Effector memory CD8-positive, alpha-beta T cell (primary cell): ENCODE data around the gene PRKN.

Experiments used
- ATAC-seq: fragments of 150-1000 bp; cut with Tn5 transposase; replicated peaks from 2 replicates; pipeline ENCODE4 v1.10.0; 2021; ENCODE audit warnings: mild to moderate bottlenecking, moderate library complexity
- DNase-seq, 3 experiments: peaks; one replicate each; pipeline ENCODE4 v3.0.0; 2021
- H3K27ac Mint-ChIP-seq, 2 donors: one replicate each; pipeline ENCODE4 v1.8.0; 2022; ENCODE audit warnings: mild to moderate bottlenecking in 2 of 2, mixed read lengths in 2 of 2, moderate library complexity in 2 of 2
- H3K27me3 Mint-ChIP-seq, 2 donors: one replicate each; pipeline ENCODE4 v1.8.0; 2022; ENCODE audit warnings: mixed read lengths in 2 of 2
- H3K36me3 Mint-ChIP-seq: one replicate; pipeline ENCODE4 v1.8.0; 2022; ENCODE audit warnings: mild to moderate bottlenecking, moderate library complexity, mixed read lengths; ENCODE audit not compliant: insufficient read depth
- H3K4me1 Mint-ChIP-seq, 2 donors: one replicate each; pipeline ENCODE4 v1.8.0; 2022; ENCODE audit warnings: low read depth in 2 of 2, mixed read lengths in 2 of 2
- H3K4me3 Mint-ChIP-seq, 2 donors: one replicate each; pipeline ENCODE4 v1.8.0; 2022; ENCODE audit warnings: mild to moderate bottlenecking in 2 of 2, mixed read lengths in 2 of 2, moderate library complexity in 2 of 2
- H3K9me3 Mint-ChIP-seq, 2 donors: one replicate each; pipeline ENCODE4 v1.8.0; 2022; ENCODE audit warnings: mixed read lengths in 2 of 2

The PRKN gene

DNA sequence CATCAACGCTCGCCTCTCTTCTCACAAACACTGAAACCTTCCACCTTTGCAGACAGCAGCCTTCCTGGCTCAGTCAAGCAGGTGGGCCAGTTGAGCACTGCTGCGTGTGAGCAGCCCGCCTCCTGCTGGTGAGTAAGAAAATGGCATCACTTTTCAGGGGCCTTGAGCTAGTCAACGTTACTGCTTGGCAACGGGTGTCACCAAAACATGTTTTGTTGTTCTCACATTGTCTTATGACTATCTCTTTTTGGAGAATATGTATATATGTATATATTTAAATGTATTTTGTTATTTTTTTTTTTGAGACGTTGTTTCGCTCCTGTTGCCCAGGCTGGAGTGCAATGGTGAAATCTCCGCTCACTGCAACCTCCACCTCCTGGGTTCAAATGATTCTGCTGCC, 1356.7 kb downstream of the PRKN start:
- Mint-ChIP-seq H3K27me3 (no peaks in the 10 kb centered on the region), H3K4me1 (no peaks in the 10 kb centered on the region), H3K27ac (no peak overlapping the region), H3K9me3 (no peaks in the 10 kb centered on the region), H3K4me3 (no peak overlapping the region), H3K36me3 (no peaks in the 10 kb centered on the region)
- ATAC-seq (peak; percentile 94), DNase-seq (peak; percentile 66 to 67 (median 67))

DNA sequence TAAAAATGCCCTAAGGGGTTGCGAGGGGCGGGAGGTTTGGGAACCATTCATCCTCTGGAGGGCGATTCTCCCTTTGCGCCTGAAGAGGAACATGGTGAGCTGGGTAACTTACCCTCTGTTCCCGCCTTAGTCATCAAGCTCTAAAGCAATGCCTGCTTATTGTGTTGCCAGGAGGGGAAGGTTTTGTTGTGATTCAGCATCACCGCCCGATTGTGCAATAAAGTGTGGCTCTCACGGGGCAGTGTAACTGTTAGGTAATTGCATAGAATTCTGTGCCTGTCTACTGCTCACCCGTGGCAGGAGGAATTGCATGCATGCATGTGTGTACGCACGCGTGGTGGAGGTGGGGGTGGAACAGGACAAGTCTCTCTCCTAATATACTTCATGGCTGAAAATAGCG, 1358.2 kb downstream of the PRKN start:
- no peak overlapping the region for H3K4me3 Mint-ChIP-seq
- ATAC-seq = no peak
- DNase-seq = no peak
- no peaks in the 10 kb centered on the region for H3K36me3 Mint-ChIP-seq
- H3K4me1 Mint-ChIP-seq = no peaks in the 10 kb centered on the region
- H3K27ac Mint-ChIP-seq = no peak overlapping the region
- H3K27me3 Mint-ChIP-seq = no peaks in the 10 kb centered on the region
- no peaks in the 10 kb centered on the region for H3K9me3 Mint-ChIP-seq

DNA sequence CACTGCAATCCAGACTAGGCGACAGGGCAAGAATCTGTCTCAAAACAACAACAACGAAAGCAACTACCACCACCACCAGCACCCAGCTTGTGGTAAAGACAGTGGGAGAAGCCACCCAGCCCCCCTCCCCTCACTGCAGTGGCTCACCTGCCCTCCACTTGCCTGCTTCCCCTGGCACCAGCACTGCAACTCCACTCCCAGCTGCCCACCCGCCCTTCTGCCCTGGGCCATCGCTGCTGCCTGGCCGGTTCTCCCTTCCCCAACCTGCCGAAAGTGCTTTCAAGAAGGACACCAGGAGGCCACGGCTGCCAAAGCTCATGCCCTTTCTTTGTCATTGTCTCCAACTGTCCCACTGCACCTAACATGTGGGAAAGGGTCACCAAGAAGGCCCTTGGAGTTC, 1359.1 kb downstream of the PRKN start:
- Mint-ChIP-seq H3K27ac (peak overlapping the region in 1 of 2 donors; percentile 74), H3K4me3 (no peak overlapping the region), H3K36me3 (no peaks in the 10 kb centered on the region), H3K27me3 (no peaks in the 10 kb centered on the region), H3K4me1 (no peaks in the 10 kb centered on the region), H3K9me3 (no peaks in the 10 kb centered on the region)
- no peak for ATAC-seq
- no peak for DNase-seq

DNA sequence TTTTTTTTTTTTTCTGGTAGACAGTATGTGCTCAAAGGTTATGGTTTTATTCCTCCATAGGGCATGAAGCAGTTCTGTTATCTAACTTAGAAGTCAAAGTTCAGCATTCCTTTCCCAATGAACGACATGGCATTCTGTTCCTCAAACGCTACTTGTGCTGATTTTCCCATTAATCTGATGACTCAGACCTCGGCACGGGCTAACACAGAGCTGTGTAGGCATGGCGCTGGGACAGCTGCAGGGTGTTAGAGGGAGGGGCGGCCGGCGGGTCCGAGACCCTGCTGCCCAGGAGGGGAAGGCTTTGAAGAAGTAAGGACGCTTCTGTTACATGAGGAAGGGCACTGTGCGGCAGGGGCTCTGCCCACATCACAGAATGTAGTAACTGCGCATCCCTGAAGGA, 1360.1 kb downstream of the PRKN start:
- DNase-seq (no peak), ATAC-seq (no peak)
- Mint-ChIP-seq H3K27ac (peak overlapping the region in 1 of 2 donors; percentile 51), H3K4me3 (no peak overlapping the region), H3K36me3 (no peaks in the 10 kb centered on the region), H3K27me3 (no peaks in the 10 kb centered on the region), H3K9me3 (no peaks in the 10 kb centered on the region), H3K4me1 (no peaks in the 10 kb centered on the region)

DNA sequence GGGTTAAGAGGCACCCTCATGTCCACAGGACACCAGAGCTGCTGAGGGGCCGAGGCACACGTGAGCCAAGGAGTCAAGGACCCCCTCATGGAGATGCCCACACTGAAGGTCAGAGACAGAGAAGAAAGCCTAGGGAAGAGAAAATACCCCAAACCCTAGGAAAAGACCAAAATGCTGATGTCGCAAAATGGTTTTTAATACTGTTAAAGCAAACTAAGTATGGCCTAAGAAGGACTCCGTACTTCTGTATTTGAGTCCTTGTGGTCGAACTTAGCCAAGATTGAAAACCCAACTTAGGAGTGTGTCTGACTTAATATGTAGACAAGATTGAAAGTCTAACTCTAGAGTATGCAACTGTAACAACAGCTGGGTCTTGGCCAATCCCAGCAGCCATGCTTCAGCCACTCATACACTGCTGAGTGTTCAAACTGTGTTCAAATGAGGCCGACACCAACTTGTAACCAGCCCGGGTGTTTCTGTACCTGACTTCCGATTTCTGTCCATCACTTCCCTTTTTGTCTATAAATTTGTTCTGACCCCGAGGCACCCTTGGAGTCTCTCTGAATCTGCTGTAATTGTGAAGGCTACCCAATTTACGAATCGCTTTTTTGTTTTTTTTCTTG, 1361.2 kb downstream of the PRKN start:
- H3K27me3 Mint-ChIP-seq = no peaks in the 10 kb centered on the region
- no peaks in the 10 kb centered on the region for H3K36me3 Mint-ChIP-seq
- H3K27ac Mint-ChIP-seq = peak overlapping the region in 1 of 2 donors; percentile 51
- no peak overlapping the region for H3K4me3 Mint-ChIP-seq
- ATAC-seq (no peak), DNase-seq (no peak)
- H3K9me3 Mint-ChIP-seq = no peaks in the 10 kb centered on the region
- no peaks in the 10 kb centered on the region for H3K4me1 Mint-ChIP-seq

DNA sequence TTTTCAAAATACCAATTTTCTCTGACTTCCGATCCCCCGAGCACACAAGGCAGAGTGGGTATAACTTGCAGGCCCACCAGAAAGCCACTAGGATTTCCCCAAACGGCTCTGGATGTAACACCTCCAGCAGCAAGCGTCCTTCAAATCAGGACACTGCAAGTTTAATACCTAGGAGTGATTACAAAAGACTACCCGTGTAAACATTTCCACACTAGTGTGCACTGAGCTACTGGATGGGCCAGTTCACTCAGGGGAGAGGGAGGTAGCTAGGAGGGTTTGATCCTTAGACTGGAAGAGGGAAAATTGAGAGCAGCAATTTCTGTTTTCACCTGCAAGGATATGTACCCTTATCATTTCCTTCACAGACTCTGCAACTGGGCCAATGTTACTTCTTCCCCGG, 1361.9 kb downstream of the PRKN start:
- H3K27me3 Mint-ChIP-seq = peaks cover under 1% of the 10 kb centered on the region in 2 donors
- no peak for DNase-seq
- no peak for ATAC-seq
- no peaks in the 10 kb centered on the region for H3K9me3 Mint-ChIP-seq
- H3K4me1 Mint-ChIP-seq = no peaks in the 10 kb centered on the region
- H3K36me3 Mint-ChIP-seq = no peaks in the 10 kb centered on the region
- no peak overlapping the region for H3K4me3 Mint-ChIP-seq
- no peak overlapping the region for H3K27ac Mint-ChIP-seq

DNA sequence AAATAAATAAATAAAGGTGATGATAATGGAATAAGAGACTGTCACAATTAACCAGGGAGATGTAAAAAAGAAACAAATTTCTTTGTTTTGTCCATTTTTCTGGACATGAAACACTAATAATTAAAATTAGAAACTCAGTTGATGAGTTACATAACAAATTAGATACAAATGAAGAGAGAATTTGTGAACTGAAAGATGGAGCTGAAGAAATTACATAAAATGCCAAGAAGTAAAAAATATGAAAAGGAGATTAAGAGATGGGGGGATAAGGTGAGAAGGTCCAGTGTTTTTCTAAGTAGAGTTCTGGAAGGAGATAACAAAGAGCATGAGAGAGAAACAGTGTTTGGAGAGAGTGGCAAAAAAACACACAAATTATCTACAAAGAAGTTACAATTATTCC, 1364.3 kb downstream of the PRKN start:
- H3K4me3 Mint-ChIP-seq = no peak overlapping the region
- ATAC-seq (no peak), DNase-seq (no peak)
- H3K27me3 Mint-ChIP-seq = peaks cover 10 to 17% of the 10 kb centered on the region in 2 donors
- no peaks in the 10 kb centered on the region for H3K9me3 Mint-ChIP-seq
- H3K27ac Mint-ChIP-seq = no peak overlapping the region
- H3K36me3 Mint-ChIP-seq = no peaks in the 10 kb centered on the region
- no peaks in the 10 kb centered on the region for H3K4me1 Mint-ChIP-seq

DNA sequence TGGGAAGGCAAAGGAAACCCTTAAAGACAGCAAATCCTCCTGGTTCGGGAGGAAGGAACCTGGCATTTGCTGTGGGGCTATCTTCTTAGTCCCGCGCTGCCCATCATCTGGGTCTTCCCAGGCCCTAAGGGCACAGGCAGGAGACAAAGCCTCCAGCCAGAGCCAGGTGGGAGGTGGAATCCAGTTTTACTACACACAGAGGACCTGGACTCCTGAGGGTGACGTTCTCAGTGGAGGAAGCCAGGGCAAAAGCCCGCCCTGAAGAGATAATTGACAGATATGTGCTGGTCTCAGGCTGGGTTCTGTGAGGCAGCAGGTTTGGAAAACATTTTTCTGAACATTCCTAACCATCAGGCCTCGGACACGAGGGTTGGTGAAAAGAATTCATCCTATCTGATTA, 1365.3 kb downstream of the PRKN start:
- no peak for DNase-seq
- H3K27me3 Mint-ChIP-seq = peaks cover 10 to 17% of the 10 kb centered on the region in 2 donors
- ATAC-seq = no peak
- peaks cover 0 to 2% of the 10 kb centered on the region in 2 donors for H3K4me1 Mint-ChIP-seq
- H3K27ac Mint-ChIP-seq = no peak overlapping the region
- no peaks in the 10 kb centered on the region for H3K9me3 Mint-ChIP-seq
- no peaks in the 10 kb centered on the region for H3K36me3 Mint-ChIP-seq
- H3K4me3 Mint-ChIP-seq = no peak overlapping the region

DNA sequence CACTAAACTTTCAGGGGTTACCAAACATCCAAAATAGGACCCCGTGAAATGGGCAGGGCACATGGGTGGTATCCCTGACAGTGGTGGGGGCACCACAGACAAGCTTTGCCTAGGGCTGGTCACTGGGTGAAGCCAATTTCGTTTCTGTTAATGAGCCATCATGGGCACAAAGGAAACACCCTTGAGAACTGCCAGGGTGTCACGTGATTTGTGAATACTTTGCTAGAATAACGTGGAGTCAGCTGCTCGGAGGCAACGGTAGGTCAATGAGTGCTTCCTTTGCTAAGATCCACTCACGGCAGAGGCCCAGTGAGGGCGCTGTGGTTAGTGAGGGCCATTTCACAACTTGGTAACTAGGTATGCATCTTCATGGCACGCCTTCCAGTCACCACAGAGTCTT, 1366.0 kb downstream of the PRKN start:
- H3K4me3 Mint-ChIP-seq = no peak overlapping the region
- H3K27me3 Mint-ChIP-seq = peaks cover 10 to 17% of the 10 kb centered on the region in 2 donors
- no peaks in the 10 kb centered on the region for H3K36me3 Mint-ChIP-seq
- no peak for DNase-seq
- H3K27ac Mint-ChIP-seq = no peak overlapping the region
- ATAC-seq = no peak
- no peaks in the 10 kb centered on the region for H3K9me3 Mint-ChIP-seq
- H3K4me1 Mint-ChIP-seq = peaks cover 0 to 5% of the 10 kb centered on the region in 2 donors

DNA sequence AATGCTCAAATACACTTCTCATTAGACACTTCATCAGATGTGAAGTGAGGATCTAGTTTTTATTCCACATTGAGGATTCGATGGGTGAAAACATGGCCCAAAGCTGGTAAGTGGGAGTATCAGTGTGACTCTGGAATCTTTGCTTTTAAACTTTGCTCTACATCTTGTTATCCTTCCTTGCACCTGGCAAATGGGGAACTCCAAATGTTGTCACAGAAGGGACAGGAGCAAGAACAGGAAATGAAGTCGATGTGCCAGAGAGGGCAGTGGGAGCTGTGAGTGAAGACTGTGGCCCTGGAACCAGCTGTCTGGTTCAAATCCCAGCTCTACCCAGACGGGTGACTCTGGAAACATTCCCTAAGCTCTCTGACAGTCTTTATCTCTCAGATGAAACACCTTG, 1367.0 kb downstream of the PRKN start:
- Mint-ChIP-seq H3K27me3 (peaks cover 10 to 17% of the 10 kb centered on the region in 2 donors), H3K36me3 (no peaks in the 10 kb centered on the region), H3K27ac (peak overlapping the region in 1 of 2 donors; percentile 46), H3K4me1 (peaks cover 0 to 6% of the 10 kb centered on the region in 2 donors), H3K9me3 (no peaks in the 10 kb centered on the region), H3K4me3 (no peak overlapping the region)
- no peak for ATAC-seq
- no peak for DNase-seq

DNA sequence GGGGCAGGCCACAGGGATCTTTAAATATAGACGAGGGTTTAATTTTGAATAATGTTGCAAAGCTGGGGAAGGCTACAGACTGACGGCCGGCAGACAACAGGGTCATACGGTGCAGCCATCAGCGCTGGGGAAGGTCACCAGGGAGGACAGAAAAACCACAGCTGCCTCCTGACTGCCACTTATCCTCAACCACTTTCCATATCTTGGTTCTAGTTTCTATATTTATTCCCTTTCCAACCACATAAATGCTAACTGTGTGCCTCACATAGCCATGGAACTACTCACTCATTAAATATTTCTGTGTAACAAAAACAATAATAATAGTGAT, 1368.0 kb downstream of the PRKN start:
- no peaks in the 10 kb centered on the region for H3K36me3 Mint-ChIP-seq
- H3K4me3 Mint-ChIP-seq = no peak overlapping the region
- no peaks in the 10 kb centered on the region for H3K9me3 Mint-ChIP-seq
- H3K27me3 Mint-ChIP-seq = peaks cover 10 to 17% of the 10 kb centered on the region in 2 donors
- H3K27ac Mint-ChIP-seq = peak overlapping the region in 1 of 2 donors; percentile 45
- ATAC-seq = no peak
- H3K4me1 Mint-ChIP-seq = peaks cover 0 to 6% of the 10 kb centered on the region in 2 donors
- DNase-seq = no peak

DNA sequence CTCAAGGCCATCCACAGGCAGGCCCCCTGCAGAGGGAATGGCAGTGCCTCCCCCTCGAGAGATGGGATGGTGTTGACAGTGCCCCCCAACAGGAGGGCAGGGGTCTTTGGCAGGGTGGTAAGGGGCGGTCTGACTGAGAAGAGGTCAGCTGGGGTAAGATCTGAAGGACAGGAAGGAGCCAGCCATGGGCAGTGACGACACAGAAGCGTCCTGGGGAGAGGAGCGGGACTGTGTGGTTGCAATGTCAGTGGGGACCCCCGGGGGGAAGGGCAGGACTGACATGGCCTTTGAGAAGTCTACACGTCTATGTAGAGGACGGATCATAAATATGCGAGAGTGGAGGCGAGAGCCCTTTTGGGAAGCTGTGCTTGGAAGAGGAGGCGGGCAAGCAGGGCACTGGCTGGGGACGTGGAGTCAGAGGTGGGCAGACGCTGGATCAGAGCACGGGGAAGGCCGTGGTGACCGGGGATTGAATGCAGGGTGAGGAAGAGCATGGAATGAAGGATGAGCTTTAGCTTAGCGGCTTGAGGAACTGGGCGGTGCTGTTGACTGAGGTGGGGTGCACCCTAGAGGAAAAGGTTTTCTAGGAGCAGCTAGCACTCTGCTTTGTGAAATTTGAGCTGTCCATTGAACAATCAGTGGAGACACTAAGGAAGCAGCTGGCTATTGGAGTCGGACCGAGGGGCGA, 1371.3 kb downstream of the PRKN start:
- H3K27ac Mint-ChIP-seq = no peak overlapping the region
- DNase-seq (no peak), ATAC-seq (no peak)
- peaks cover 0 to 6% of the 10 kb centered on the region in 2 donors for H3K4me1 Mint-ChIP-seq
- H3K36me3 Mint-ChIP-seq = no peaks in the 10 kb centered on the region
- H3K27me3 Mint-ChIP-seq = peaks cover 10 to 17% of the 10 kb centered on the region in 2 donors
- H3K4me3 Mint-ChIP-seq = no peak overlapping the region
- H3K9me3 Mint-ChIP-seq = no peaks in the 10 kb centered on the region

DNA sequence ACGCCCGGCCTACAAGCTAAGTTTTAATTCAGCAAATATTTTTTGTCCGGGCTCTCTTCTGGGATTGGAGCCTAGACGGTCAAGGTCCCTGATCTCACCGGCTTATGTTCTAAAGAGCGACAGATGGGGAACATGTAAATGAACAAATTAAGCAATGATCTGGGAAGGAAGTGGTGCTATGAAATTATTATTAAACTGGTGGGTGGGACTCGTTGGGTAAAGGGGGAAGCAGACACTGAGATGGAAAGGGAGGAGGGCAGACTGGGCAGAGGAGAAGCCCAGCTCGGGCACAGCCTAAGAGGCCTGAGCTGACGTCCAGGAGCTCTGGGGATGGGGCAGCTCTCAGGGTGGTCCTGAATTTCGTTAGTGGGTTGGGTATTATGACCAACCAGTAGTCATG, 1371.9 kb downstream of the PRKN start:
- no peak overlapping the region for H3K27ac Mint-ChIP-seq
- no peaks in the 10 kb centered on the region for H3K9me3 Mint-ChIP-seq
- no peaks in the 10 kb centered on the region for H3K36me3 Mint-ChIP-seq
- DNase-seq (no peak), ATAC-seq (no peak)
- H3K4me1 Mint-ChIP-seq = peaks cover 0 to 6% of the 10 kb centered on the region in 2 donors
- H3K4me3 Mint-ChIP-seq = no peak overlapping the region
- peaks cover 10 to 17% of the 10 kb centered on the region in 2 donors for H3K27me3 Mint-ChIP-seq

DNA sequence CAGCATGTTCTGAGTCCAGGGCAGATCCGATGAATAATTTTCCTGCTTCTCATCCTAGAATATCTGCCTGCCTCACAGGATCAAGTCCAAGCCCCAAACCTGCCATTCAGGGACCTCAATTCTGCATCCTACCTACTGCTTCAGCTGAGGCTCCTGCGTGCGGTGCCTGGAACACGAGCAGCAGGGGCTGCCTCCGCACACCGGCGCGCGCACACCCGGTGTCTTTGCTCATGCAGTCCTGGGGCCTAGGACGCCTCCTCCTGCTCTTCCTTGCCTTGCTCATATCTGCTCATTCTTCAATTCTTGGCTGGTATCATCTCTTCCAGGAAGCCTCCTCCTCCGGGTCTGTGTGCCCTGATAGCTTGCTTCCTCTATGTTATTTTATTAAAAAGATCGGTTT, 1372.6 kb downstream of the PRKN start:
- peaks cover 2 to 10% of the 10 kb centered on the region in 2 donors for H3K27me3 Mint-ChIP-seq
- H3K4me3 Mint-ChIP-seq = no peak overlapping the region
- no peaks in the 10 kb centered on the region for H3K36me3 Mint-ChIP-seq
- H3K27ac Mint-ChIP-seq = no peak overlapping the region
- DNase-seq (no peak), ATAC-seq (no peak)
- peaks cover 0 to 6% of the 10 kb centered on the region in 2 donors for H3K4me1 Mint-ChIP-seq
- H3K9me3 Mint-ChIP-seq = no peaks in the 10 kb centered on the region
